SW480 (cell line): Measurements from ENCODE around the gene TMEM25.
"Not testable (repeated sequence)": the region's sequence is repeated elsewhere in the genome, so short reads cannot be mapped to it uniquely, and the experiment has no call there.

Source experiments
- DNase-seq: peaks from one replicate; pipeline ENCODE4 v3.0.0-alpha.2; 2016; ENCODE audit warnings: low spot score

TMEM25 gene

DNA sequence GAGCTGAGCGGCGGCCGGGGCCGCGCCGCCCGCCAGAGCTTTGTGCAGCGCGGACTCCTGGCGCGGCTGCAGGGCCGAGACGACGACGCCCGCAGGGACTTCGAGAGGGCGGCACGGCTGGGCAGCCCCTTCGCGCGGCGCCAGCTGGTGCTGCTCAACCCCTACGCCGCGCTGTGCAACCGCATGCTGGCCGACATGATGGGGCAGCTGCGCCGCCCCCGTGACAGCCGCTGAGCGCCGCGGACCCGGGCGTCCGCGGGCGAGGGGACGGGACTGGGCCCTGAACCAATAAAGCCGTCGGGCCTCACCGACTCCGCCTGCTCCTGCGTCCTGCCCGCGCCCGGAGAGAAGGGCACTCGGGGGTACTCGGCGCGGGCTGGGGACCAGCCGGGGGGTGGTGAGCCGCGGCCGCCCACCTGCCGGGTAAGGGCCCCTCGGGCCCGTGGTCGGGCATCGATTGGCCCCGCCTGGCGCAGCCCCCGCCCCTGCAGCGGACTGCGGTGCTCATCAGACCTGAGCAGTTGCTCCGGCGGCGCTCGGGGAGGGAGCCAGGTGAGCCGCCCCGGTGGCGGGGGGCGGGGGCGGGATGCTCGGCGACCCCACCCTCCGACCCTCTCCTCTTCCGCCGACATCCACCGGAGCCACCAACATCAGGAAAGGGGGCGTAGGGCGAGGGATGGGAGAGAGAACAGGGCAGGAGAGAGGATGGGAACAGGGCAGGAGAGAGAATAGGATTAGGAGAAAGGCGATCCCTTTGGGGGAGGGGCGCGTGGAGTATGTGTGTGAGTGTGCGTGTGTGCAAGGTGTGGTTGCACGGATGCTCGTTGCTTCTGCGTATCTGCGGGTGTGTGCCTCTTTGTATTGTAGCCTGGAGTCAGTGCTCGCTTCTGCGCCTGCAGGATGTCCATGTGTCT lies at the start of gene TMEM25:
Gene TMEM25, plus strand, starts transcription at position 510 of the 914 bp plus-strand sequence. CDS start 610 bp downstream, outside the sequence.
- peak; percentile 55 for DNase-seq

GRCh38 chr11:118481238-118481637 lies 49.8 kb upstream of the TMEM25 start:
- DNase-seq, result not testable (repeated sequence)

- no peak for DNase-seq
These were observed 46.6 kb upstream of the TMEM25 start for GRCh38 chr11:118484405-118484804.

GRCh38 chr11:118485273-118485672 lies 45.7 kb upstream of the TMEM25 start:
- DNase-seq, result no peak

DNA sequence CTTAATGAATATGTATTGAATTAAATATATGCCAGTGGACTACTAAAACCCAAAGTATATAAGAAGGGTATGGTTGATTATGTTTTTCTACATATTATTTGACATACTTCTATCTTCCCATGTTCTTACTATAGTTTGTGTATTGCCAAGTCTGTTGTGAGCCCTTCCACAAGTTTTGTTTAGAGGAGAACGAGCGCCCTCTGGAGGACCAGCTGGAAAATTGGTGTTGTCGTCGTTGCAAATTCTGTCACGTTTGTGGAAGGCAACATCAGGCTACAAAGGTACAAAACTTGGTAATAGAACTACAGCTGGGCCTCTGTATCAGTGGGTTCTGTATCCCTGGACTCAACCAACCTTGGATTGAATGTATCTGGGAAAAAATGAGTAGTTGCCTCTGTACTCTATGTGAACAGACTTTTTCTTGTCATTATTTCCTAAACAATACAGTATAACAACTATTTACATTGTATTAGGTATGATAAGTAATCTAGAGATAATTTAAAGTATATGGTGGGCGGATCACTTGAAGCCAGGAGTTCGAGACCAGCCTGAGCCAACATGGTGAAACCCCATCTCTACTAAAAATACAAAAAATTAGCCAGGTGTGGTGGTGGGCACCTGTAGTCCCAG lies 42.4 kb upstream of the TMEM25 start:
- peak; percentile 81 for DNase-seq

DNA sequence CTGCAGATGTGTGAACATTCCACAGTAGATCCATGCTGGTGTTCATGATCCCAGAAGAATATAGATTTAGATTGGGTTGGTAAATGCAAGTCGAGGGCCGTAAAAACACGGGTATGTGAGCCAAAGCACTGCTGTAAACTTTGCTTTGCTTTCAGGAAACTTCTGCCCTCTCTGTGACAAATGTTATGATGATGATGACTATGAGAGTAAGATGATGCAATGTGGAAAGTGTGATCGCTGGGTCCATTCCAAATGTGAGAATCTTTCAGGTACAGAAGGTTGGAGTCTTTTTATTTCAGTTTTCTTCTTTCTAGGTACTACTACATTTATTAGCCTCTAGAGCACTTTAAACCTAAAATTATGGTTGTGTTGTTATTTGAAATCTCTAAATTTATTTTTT lies 40.0 kb upstream of the TMEM25 start:
- DNase-seq, result no peak

DNA sequence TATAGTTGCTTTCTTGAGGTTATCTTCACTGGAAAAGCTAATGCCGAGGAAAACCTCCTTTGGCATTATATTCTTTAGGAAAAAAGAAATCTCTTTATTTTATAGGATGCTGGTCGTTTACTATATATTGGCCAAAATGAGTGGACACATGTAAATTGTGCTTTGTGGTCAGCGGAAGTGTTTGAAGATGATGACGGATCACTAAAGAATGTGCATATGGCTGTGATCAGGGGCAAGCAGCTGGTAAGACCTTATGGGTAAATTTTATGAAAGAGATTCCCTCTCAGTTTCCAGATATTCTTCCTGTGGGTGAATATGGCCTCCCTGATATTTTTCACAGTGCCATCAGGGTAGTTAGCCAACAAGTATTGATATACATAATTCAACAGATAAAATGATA lies 33.2 kb upstream of the TMEM25 start:
- DNase-seq, result peak; percentile 82

- DNase-seq, result no peak
These were observed 27.8 kb upstream of the TMEM25 start for GRCh38 chr11:118503216-118503615.

- DNase-seq, result no peak
These were observed 19.4 kb upstream of the TMEM25 start for GRCh38 chr11:118511601-118512000.

DNA sequence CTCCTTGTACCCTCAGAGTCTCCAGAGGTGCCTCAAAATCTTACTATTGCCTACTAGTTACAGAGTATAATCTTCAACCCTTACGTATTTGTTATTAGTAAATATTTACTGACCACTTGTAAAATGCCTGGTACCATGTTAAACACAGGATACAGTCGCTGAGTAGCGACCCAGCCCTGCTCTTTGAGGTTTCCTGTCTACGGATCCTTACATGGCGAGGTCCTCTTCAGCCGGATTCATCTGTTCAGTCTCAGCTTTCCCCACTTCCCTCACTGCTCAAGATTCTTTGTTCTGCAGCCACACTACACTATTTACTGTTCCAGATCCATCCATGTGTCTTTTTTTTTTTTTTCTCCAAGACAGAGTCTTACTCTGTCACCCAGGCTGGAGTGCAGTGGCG lies 16.9 kb upstream of the TMEM25 start:
- DNase-seq, result no peak

- DNase-seq, result no peak
These were observed 11.4 kb upstream of the TMEM25 start for GRCh38 chr11:118519549-118519948.

DNA sequence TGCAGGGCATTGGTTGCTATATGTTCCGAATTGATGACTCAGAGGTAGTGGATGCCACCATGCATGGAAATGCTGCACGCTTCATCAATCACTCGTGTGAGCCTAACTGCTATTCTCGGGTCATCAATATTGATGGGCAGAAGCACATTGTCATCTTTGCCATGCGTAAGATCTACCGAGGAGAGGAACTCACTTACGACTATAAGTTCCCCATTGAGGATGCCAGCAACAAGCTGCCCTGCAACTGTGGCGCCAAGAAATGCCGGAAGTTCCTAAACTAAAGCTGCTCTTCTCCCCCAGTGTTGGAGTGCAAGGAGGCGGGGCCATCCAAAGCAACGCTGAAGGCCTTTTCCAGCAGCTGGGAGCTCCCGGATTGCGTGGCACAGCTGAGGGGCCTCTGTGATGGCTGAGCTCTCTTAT lies 9.1 kb upstream of the TMEM25 start:
- DNase-seq, result no peak

DNA sequence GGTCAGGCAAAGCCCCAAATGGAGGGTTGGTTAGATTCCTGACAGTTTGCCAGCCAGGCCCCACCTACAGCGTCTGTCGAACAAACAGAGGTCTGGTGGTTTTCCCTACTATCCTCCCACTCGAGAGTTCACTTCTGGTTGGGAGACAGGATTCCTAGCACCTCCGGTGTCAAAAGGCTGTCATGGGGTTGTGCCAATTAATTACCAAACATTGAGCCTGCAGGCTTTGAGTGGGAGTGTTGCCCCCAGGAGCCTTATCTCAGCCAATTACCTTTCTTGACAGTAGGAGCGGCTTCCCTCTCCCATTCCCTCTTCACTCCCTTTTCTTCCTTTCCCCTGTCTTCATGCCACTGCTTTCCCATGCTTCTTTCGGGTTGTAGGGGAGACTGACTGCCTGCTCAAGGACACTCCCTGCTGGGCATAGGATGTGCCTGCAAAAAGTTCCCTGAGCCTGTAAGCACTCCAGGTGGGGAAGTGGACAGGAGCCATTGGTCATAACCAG lies 8.4 kb upstream of the TMEM25 start:
- peak; percentile 56 for DNase-seq

DNA sequence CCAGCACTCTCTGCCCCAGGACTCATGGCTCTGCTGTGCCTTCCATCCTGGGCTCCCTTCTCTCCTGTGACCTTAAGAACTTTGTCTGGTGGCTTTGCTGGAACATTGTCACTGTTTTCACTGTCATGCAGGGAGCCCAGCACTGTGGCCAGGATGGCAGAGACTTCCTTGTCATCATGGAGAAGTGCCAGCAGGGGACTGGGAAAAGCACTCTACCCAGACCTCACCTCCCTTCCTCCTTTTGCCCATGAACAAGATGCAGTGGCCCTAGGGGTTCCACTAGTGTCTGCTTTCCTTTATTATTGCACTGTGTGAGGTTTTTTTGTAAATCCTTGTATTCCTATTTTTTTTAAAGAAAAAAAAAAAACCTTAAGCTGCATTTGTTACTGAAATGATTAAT lies 6.6 kb upstream of the TMEM25 start:
- DNase-seq, result no peak

GRCh38 chr11:118524757-118525470 lies 6.1 kb upstream of the TMEM25 start:
- DNase-seq, result no peak

GRCh38 chr11:118526688-118527087 lies 4.3 kb upstream of the TMEM25 start:
- no peak for DNase-seq

GRCh38 chr11:118527109-118527508 lies 3.9 kb upstream of the TMEM25 start, which contains the start of gene TTC36:
Gene TTC36, plus strand, starts transcription at chr11:118527474. Its CDS starts 21 bp downstream, at chr11:118527495.
- DNase-seq, result no peak

GRCh38 chr11:118528511-118528910 lies 2.5 kb upstream of the TMEM25 start:
- DNase-seq, result no peak

GRCh38 chr11:118529584-118530175 lies 1.3 kb upstream of the TMEM25 start:
- no peak for DNase-seq

DNA sequence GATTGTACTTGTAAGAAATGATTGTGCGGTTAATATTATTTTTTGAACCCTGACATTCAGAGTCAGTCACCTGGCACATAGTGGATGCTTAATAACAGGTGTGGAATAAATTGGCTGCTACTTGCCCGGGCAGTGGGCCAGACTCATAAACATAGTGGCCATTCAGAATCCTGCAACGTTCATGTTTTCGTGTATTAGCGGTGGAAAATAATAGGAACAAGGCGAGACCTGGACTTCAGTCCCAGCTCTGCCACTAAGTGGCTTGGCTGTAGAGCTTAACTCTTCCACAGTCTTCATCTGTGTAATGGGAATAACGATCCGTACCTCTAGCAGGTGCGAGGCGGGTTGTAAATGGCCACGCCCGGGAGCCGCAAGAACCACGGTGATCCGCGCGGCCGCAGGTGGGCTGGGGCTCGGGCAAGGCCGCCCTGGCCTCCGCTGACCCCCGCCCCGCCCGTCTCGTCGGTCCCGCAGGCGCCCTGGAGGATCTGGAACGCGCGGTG lies 761 bp upstream of the TMEM25 start:
- DNase-seq, result peak; percentile 33

- no peak for DNase-seq
These were observed 649 bp downstream of the TMEM25 start for GRCh38 chr11:118531597-118532084.

DNA sequence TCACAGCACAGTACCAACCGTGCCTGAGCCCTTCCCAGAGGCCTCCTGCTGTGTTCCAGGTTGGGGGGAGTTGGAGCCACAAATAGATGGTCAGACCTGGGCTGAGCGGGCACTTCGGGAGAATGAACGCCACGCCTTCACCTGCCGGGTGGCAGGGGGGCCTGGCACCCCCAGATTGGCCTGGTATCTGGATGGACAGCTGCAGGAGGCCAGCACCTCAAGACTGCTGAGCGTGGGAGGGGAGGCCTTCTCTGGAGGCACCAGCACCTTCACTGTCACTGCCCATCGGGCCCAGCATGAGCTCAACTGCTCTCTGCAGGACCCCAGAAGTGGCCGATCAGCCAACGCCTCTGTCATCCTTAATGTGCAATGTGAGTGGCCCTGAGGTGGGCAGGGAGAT lies 1.1 kb downstream of the TMEM25 start:
- DNase-seq, result no peak
